Smooth muscle cell (in vitro differentiated cells): ENCODE results near the gene PRKAR2B. TPM values are rescaled to one million over a fixed set of nuclear protein-coding genes. Genes with fewer than 3 reads are reported as not detected.

Source experiments
- DNase-seq: peaks from one replicate; lab custom pipeline; 2025; ENCODE audit not compliant: unreplicated experiment; lab: John Stamatoyannopoulos, UW
- H2AFZ ChIP-seq: fragments of 200-600 bp; sonication (generic); 2 replicates; pipeline ENCODE4 v1.6.0; 2016; ENCODE audit warnings: antibody characterized with exemption, low read depth, mild to moderate bottlenecking
- H3F3A ChIP-seq: fragments of 200-600 bp; sonication (generic); 2 replicates; pipeline ENCODE4 v1.6.0; 2017; ENCODE audit warnings: antibody characterized with exemption, low read depth
- H3K27ac ChIP-seq: fragments of 200-600 bp; sonication (generic); 2 replicates; pipeline ENCODE4 v1.5.1; 2016; ENCODE audit warnings: low read depth, mild to moderate bottlenecking
- H3K27me3 ChIP-seq: fragments of 200-600 bp; sonication (generic); 2 replicates; pipeline ENCODE4 v1.6.1; 2016; ENCODE audit warnings: low read depth, mild to moderate bottlenecking
- H3K36me3 ChIP-seq: fragments of 200-600 bp; sonication (generic); 2 replicates; pipeline ENCODE4 v1.5.1; 2016; ENCODE audit warnings: low read depth
- H3K4me1 ChIP-seq: fragments of 200-600 bp; sonication (generic); 2 replicates; pipeline ENCODE4 v1.5.1; 2016; ENCODE audit warnings: low read depth
- H3K4me2 ChIP-seq: fragments of 200-600 bp; sonication (generic); 2 replicates; pipeline ENCODE4 v1.6.0; 2016; ENCODE audit warnings: mild to moderate bottlenecking
- H3K4me3 ChIP-seq: fragments of 200-600 bp; sonication (generic); 2 replicates; pipeline ENCODE4 v1.5.1; 2016; ENCODE audit warnings: mild to moderate bottlenecking
- H3K79me2 ChIP-seq: fragments of 200-600 bp; sonication (generic); 2 replicates; pipeline ENCODE4 v1.6.0; 2016; ENCODE audit warnings: low read depth, mild to moderate bottlenecking
- H3K9ac ChIP-seq: fragments of 200-600 bp; sonication (generic); 2 replicates; pipeline ENCODE4 v1.6.0; 2016; ENCODE audit warnings: low read depth
- H3K9me3 ChIP-seq: fragments of 200-600 bp; sonication (generic); replicated peaks from 2 replicates; pipeline ENCODE4 v1.5.1; 2016; ENCODE audit warnings: low read depth
- H4K20me1 ChIP-seq: fragments of 200-600 bp; sonication (generic); 2 replicates; pipeline ENCODE4 v1.6.0; 2016; ENCODE audit warnings: low read depth
- WGBS: methylation state at CpG from one replicate; pipeline ENCODE4 v1.1.7; 2016; ENCODE audit warnings: low lambda C conversion rate; 5-methylcytosine and 5-hydroxymethylcytosine counted together
- polyA plus RNA-seq: library from polyadenylated mRNA; unstranded; fragments of >200 nt; fragmentation: Nextera tagmentation; extraction: Ambion mirVana; gene quantifications from 2 replicates; pipeline ENCODE4 v1.2.1, GENCODE V29; 2016
- total RNA-seq: library from RNA; depleted of rRNA; stranded (reverse); fragments of >200 nt; gene quantifications from 2 replicates; pipeline ENCODE4 v1.2.3, GENCODE V29; 2014
- TF ChIP-seq, protein P1 (sequence below): fragments of 200-600 bp; sonication (generic); IDR thresholded peaks from 2 replicates; pipeline ENCODE4 v1.5.1; 2017; ENCODE audit warnings: borderline replicate concordance, mild to moderate bottlenecking, antibody characterized with exemption; ENCODE audit not compliant: insufficient read depth, poor library complexity, severe bottlenecking

PRKAR2B gene
- total and polyA plus RNA-seq, 2 experiments from 2014 or later, result 3.4 to 3.5 TPM

DNA sequence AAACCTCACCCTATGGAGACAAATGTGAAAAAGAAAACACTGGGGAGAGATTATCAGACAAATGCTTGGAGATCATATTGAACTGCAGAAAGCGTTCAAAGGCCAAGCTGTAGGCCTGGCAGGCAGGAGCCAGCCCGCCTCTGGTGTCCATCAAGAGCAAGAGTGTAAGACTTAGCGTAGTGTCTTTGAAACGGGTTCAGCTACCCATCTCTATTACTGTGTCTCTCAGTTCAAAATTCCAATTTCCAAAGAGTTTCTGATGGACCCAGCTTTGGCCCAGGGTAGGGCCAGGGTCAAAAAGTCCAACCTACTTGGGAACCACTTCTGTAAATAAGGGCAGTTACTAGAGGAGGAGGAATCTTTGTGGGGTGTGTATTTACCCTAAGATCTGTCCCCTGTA, 78.9 kb downstream of the PRKAR2B start:
- no peak for DNase-seq
- Histone ChIP-seq H3K4me1 (no peaks in the 10 kb centered on the region), H3K4me2 (no peak overlapping the region), H3K4me3 (no peak overlapping the region), H3K27me3 (no peaks in the 10 kb centered on the region), H3K27ac (peak overlapping the region; percentile 64), H2AFZ (no peak overlapping the region), H3K9me3 (no peaks in the 10 kb centered on the region), H3K79me2 (no peaks in the 10 kb centered on the region), H3F3A (no peaks in the 10 kb centered on the region), H3K9ac (no peak overlapping the region), H3K36me3 (no peaks in the 10 kb centered on the region), H4K20me1 (no peaks in the 10 kb centered on the region)
- 92% methylated on average over 4 of the region's 4 CpGs for WGBS
- TF ChIP-seq, protein P1, sequence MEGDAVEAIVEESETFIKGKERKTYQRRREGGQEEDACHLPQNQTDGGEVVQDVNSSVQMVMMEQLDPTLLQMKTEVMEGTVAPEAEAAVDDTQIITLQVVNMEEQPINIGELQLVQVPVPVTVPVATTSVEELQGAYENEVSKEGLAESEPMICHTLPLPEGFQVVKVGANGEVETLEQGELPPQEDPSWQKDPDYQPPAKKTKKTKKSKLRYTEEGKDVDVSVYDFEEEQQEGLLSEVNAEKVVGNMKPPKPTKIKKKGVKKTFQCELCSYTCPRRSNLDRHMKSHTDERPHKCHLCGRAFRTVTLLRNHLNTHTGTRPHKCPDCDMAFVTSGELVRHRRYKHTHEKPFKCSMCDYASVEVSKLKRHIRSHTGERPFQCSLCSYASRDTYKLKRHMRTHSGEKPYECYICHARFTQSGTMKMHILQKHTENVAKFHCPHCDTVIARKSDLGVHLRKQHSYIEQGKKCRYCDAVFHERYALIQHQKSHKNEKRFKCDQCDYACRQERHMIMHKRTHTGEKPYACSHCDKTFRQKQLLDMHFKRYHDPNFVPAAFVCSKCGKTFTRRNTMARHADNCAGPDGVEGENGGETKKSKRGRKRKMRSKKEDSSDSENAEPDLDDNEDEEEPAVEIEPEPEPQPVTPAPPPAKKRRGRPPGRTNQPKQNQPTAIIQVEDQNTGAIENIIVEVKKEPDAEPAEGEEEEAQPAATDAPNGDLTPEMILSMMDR, result no peak

DNA sequence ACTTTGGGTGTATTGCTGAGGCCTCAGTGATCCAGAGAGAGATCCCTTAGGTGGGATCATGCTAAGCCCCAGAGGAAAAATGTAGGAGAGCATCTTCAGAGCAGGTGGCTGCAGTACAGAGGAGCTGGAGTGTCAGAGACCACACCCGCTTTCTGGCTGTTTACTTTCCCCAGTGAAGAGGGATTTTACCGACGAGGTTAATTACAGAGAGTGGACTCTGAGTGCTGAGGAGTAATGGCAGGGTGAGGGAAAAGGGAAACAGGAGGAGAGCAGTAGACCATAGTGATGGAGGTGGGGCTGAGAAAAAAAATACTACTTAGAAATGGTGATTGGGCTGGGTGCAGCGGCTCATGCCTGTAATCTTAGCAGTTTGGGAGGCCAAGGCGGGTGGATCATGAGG, 81.0 kb downstream of the PRKAR2B start:
- H3K4me3 ChIP-seq, result no peak overlapping the region
- H2AFZ ChIP-seq, result no peak overlapping the region
- no peaks in the 10 kb centered on the region for H3K36me3 ChIP-seq
- H3K27me3 ChIP-seq, result no peaks in the 10 kb centered on the region
- H3F3A ChIP-seq, result no peaks in the 10 kb centered on the region
- H3K9ac ChIP-seq, result no peak overlapping the region
- no peak overlapping the region for H3K27ac ChIP-seq
- H3K4me2 ChIP-seq, result no peak overlapping the region
- TF ChIP-seq, protein P1, result no peak
- H3K4me1 ChIP-seq, result no peaks in the 10 kb centered on the region
- DNase-seq, result no peak
- no peaks in the 10 kb centered on the region for H3K79me2 ChIP-seq
- 79% methylated on average over 5 of the region's 5 CpGs for WGBS
- H4K20me1 ChIP-seq, result no peaks in the 10 kb centered on the region
- H3K9me3 ChIP-seq, result no peaks in the 10 kb centered on the region

DNA sequence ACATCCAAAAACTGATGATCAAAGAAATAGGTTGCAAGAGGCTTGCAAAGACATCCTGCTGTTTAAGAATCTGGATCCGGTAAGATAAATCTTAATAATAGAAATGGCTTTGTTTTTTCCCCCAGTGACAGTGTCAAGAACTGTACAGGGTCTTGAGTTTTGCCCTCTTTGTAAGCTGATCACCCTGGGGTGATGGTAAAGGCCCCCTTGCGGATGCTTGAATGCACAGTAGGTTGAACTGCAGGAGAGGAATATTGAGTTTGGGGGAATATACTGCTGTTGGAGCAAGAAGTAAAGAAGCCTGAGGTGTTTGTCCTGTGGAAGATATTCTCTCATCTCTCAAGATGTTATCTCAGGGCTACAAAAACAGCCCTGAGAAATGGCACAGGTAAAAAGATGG, 83.7 kb downstream of the PRKAR2B start:
- Histone ChIP-seq H3K27me3 (no peaks in the 10 kb centered on the region), H3K79me2 (no peaks in the 10 kb centered on the region), H3K4me3 (no peak overlapping the region), H3K4me2 (no peak overlapping the region), H3K36me3 (no peaks in the 10 kb centered on the region), H3K9me3 (no peaks in the 10 kb centered on the region), H4K20me1 (no peaks in the 10 kb centered on the region), H3K9ac (no peak overlapping the region), H3K4me1 (no peaks in the 10 kb centered on the region), H3F3A (no peaks in the 10 kb centered on the region), H2AFZ (no peak overlapping the region), H3K27ac (no peak overlapping the region)
- TF ChIP-seq, protein P1, result no peak
- no peak for DNase-seq
- WGBS, result 97% methylated on average over 2 of the region's 2 CpGs

DNA sequence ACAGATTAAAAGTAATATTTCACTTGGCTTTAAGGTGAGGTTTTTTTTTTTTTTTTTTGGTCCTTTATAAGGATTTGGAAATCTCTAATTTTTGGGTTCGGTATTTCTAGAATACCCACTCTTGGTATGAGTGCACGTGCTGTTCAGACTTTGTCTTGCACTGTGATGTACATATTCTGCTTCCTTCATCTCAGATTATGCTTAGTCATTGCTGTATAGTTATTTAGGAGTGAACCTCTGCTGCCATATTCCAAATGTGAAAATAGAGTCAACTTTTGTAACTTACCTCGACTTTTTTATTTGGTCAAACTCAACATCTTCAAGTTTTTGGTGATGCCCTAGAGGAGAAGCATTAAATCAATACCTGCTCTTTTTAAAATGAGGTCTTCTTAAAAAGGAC, 84.2 kb downstream of the PRKAR2B start:
- no peaks in the 10 kb centered on the region for H4K20me1 ChIP-seq
- no peaks in the 10 kb centered on the region for H3K9me3 ChIP-seq
- no peaks in the 10 kb centered on the region for H3F3A ChIP-seq
- no peaks in the 10 kb centered on the region for H3K36me3 ChIP-seq
- H3K9ac ChIP-seq, result no peak overlapping the region
- TF ChIP-seq, protein P1, result no peak
- H3K4me1 ChIP-seq, result no peaks in the 10 kb centered on the region
- H2AFZ ChIP-seq, result no peak overlapping the region
- WGBS, result 95% methylated on average over 3 of the region's 3 CpGs
- H3K79me2 ChIP-seq, result no peaks in the 10 kb centered on the region
- H3K27ac ChIP-seq, result no peak overlapping the region
- no peaks in the 10 kb centered on the region for H3K27me3 ChIP-seq
- no peak overlapping the region for H3K4me3 ChIP-seq
- DNase-seq, result no peak
- H3K4me2 ChIP-seq, result no peak overlapping the region
